HG02981 (cell line): ENCODE measurements around the gene EXOC6.
"Not testable (repeated sequence)": the region's sequence is repeated elsewhere in the genome, so short reads cannot be mapped to it uniquely, and the experiment has no call there.

Experiments
- ATAC-seq: cut with Tn5 transposase; IDR thresholded peaks from one replicate; pipeline ENCODE4 v1.9.1; 2021; ENCODE audit warnings: mild to moderate bottlenecking, moderate library complexity; ENCODE audit not compliant: unreplicated experiment

EXOC6 gene

GRCh38 chr10:92931597-92931996 is 83.3 kb downstream of the EXOC6 start:
- no peak for ATAC-seq

GRCh38 chr10:92937876-92938275 is 89.6 kb downstream of the EXOC6 start:
- no peak for ATAC-seq

- ATAC-seq = no peak
These were observed 90.5 kb downstream of the EXOC6 start for GRCh38 chr10:92938841-92939240.

GRCh38 chr10:92942226-92942625 is 93.9 kb downstream of the EXOC6 start:
- no peak for ATAC-seq

GRCh38 chr10:92946491-92946890 is 98.2 kb downstream of the EXOC6 start:
- ATAC-seq = no peak

- ATAC-seq = not testable (repeated sequence)
These were observed 104.3 kb downstream of the EXOC6 start for GRCh38 chr10:92952573-92952972.

GRCh38 chr10:92957223-92958010 is 109.1 kb downstream of the EXOC6 start:
- no peak for ATAC-seq

- ATAC-seq = no peak
These were observed 113.3 kb downstream of the EXOC6 start for GRCh38 chr10:92961638-92962037.

- no peak for ATAC-seq
These were observed 117.0 kb downstream of the EXOC6 start for GRCh38 chr10:92965314-92965713.

GRCh38 chr10:92967641-92968040 is 119.3 kb downstream of the EXOC6 start:
- no peak for ATAC-seq

GRCh38 chr10:92969151-92969550 is 120.8 kb downstream of the EXOC6 start:
- no peak for ATAC-seq

- no peak for ATAC-seq
These were observed 122.2 kb downstream of the EXOC6 start for GRCh38 chr10:92970301-92971070.

- ATAC-seq = no peak
These were observed 123.9 kb downstream of the EXOC6 start for GRCh38 chr10:92972066-92972870.

- no peak for ATAC-seq
These were observed 124.6 kb downstream of the EXOC6 start for GRCh38 chr10:92972886-92973285.

- ATAC-seq = not testable (repeated sequence)
These were observed 128.0 kb downstream of the EXOC6 start for GRCh38 chr10:92976278-92976677.

- no peak for ATAC-seq
These were observed 140.9 kb downstream of the EXOC6 start for GRCh38 chr10:92989250-92989649.

GRCh38 chr10:92990615-92991014 is 142.3 kb downstream of the EXOC6 start:
- no peak for ATAC-seq

- ATAC-seq = no peak
These were observed 143.2 kb downstream of the EXOC6 start for GRCh38 chr10:92991513-92991912.

GRCh38 chr10:92993699-92994272 is 145.5 kb downstream of the EXOC6 start:
- ATAC-seq = no peak

GRCh38 chr10:92995509-92995908 is 147.2 kb downstream of the EXOC6 start:
- ATAC-seq = no peak

GRCh38 chr10:92997620-92998019 is 149.3 kb downstream of the EXOC6 start:
- ATAC-seq = no peak
